DMS53 (cell line): ENCODE data around the gene CMKLR1.

Experiments
- DNase-seq: peaks from one replicate; lab custom pipeline; 2025; lab: John Stamatoyannopoulos, UW

CMKLR1 gene

GRCh38 chr12:108335349-108336119 lies 3.6 kb downstream of the CMKLR1 start:
- no peak for DNase-seq

GRCh38 chr12:108333898-108334699 lies 5.0 kb downstream of the CMKLR1 start:
- DNase-seq, result no peak

GRCh38 chr12:108332791-108333382 lies 6.2 kb downstream of the CMKLR1 start:
- no peak for DNase-seq

- no peak for DNase-seq
Measured at GRCh38 chr12:108328420-108328819, 10.7 kb downstream of the CMKLR1 start.

GRCh38 chr12:108327621-108328344 lies 11.3 kb downstream of the CMKLR1 start:
- no peak for DNase-seq

GRCh38 chr12:108326254-108326750 lies 12.8 kb downstream of the CMKLR1 start:
- no peak for DNase-seq

GRCh38 chr12:108325549-108325948 lies 13.6 kb downstream of the CMKLR1 start:
- no peak for DNase-seq

- DNase-seq, result no peak
Measured at GRCh38 chr12:108325018-108325358, 14.1 kb downstream of the CMKLR1 start.

- no peak for DNase-seq
Measured at GRCh38 chr12:108324351-108325017, 14.6 kb downstream of the CMKLR1 start.

GRCh38 chr12:108323581-108323980 lies 15.5 kb downstream of the CMKLR1 start:
- no peak for DNase-seq

GRCh38 chr12:108322998-108323397 lies 16.1 kb downstream of the CMKLR1 start:
- DNase-seq, result no peak

- DNase-seq, result no peak
Measured at GRCh38 chr12:108321688-108322087, 17.4 kb downstream of the CMKLR1 start.

GRCh38 chr12:108320507-108321293 lies 18.4 kb downstream of the CMKLR1 start:
- no peak for DNase-seq

- no peak for DNase-seq
Measured at GRCh38 chr12:108319277-108320234, 19.6 kb downstream of the CMKLR1 start.

GRCh38 chr12:108318472-108319275 lies 20.4 kb downstream of the CMKLR1 start:
- no peak for DNase-seq

GRCh38 chr12:108317308-108318234 lies 21.5 kb downstream of the CMKLR1 start:
- no peak for DNase-seq
